Thoracic aorta (tissue), 2 donors: ENCODE measurements around the gene DSCAM. TPM values are rescaled to one million over a fixed set of nuclear protein-coding genes. Genes with fewer than 3 reads are reported as not detected.

Source experiments
- ATAC-seq: fragments of 150-250 bp; one replicate; pipeline ENCODE4 v1.8.0; 2017; ENCODE audit warnings: low read depth; ENCODE audit not compliant: insufficient number of reproducible peaks, low FRiP score
- DNase-seq: peaks from one replicate; pipeline ENCODE4 v3.0.0-alpha.2; 2020; ENCODE audit warnings: low spot score
- H3K27ac ChIP-seq, 2 donors: fragments of 200-600 bp; sonication (generic); 1 replicate in 1 of 2; 2 replicates in 1 of 2; pipeline ENCODE4 v1.5.1; 2016; ENCODE audit warnings: mild to moderate bottlenecking in 2 of 2, moderate library complexity in 2 of 2
- H3K27me3 ChIP-seq: fragments of 200-600 bp; sonication (generic); replicated peaks from 2 replicates; pipeline ENCODE4 v1.6.0; 2016; ENCODE audit warnings: mild to moderate bottlenecking; ENCODE audit not compliant: insufficient read depth
- H3K36me3 ChIP-seq: fragments of 200-600 bp; sonication (generic); one replicate; pipeline ENCODE4 v1.5.1; 2016
- H3K4me1 ChIP-seq, 2 donors: fragments of 200-600 bp; sonication (generic); 1 replicate in 1 of 2; 2 replicates in 1 of 2; pipeline versions ENCODE4 v1.5.1 to v1.6.0; 2016; ENCODE audit warnings: low read depth in 2 of 2, mild to moderate bottlenecking in 1 of 2; ENCODE audit not compliant: control insufficient read depth in 1 of 2
- H3K4me3 ChIP-seq: fragments of 200-600 bp; sonication (generic); 2 replicates; pipeline ENCODE4 v1.5.1; 2016; ENCODE audit warnings: mild to moderate bottlenecking
- H3K9me3 ChIP-seq: fragments of 200-600 bp; sonication (generic); 2 replicates; pipeline ENCODE4 v1.5.1; 2016
- total RNA-seq, 2 donors: library from RNA; depleted of rRNA; stranded (reverse); fragments of >200 nt; gene quantifications; one replicate each; pipeline versions ENCODE4 v1.1.0 to v1.2.3, GENCODE V29; 2016
- TF ChIP-seq, protein P1 (sequence below): fragments of 200-600 bp; sonication (generic); IDR thresholded peaks from one replicate; pipeline ENCODE4 v1.5.1; 2019; ENCODE audit warnings: antibody characterized with exemption

The DSCAM gene
- total RNA-seq, 2 donors from 2014 or later, result not detected

DNA sequence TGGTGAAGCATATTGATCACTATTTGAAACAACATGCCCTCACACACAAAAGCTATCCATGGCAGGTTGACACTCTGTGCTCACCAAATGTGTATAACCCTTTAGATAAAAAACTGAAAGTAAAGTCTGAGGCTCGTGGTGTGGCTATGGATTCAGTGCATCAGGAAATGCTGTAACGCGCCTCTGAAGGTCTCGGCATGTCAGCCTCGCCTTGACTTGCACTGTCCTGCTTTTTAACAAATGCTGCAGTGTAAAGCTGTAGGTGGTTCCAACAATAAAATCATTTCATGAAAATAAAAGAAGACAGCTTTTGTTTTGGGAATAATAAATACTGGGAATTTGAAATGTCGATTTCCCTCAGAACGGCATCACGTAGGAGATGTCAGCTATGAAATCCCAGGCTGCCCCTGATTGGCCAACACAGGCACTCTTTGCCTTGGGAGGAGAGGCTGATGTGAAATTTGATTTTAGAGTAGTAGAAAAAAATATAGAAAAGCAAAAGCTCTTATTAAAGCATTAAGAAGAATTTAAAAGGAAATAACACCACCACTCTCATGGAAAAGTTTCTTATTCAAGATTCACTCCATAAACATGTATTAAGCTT, 168.2 kb downstream of the DSCAM start:
- TF ChIP-seq, protein P1, sequence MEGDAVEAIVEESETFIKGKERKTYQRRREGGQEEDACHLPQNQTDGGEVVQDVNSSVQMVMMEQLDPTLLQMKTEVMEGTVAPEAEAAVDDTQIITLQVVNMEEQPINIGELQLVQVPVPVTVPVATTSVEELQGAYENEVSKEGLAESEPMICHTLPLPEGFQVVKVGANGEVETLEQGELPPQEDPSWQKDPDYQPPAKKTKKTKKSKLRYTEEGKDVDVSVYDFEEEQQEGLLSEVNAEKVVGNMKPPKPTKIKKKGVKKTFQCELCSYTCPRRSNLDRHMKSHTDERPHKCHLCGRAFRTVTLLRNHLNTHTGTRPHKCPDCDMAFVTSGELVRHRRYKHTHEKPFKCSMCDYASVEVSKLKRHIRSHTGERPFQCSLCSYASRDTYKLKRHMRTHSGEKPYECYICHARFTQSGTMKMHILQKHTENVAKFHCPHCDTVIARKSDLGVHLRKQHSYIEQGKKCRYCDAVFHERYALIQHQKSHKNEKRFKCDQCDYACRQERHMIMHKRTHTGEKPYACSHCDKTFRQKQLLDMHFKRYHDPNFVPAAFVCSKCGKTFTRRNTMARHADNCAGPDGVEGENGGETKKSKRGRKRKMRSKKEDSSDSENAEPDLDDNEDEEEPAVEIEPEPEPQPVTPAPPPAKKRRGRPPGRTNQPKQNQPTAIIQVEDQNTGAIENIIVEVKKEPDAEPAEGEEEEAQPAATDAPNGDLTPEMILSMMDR, result no peak

DNA sequence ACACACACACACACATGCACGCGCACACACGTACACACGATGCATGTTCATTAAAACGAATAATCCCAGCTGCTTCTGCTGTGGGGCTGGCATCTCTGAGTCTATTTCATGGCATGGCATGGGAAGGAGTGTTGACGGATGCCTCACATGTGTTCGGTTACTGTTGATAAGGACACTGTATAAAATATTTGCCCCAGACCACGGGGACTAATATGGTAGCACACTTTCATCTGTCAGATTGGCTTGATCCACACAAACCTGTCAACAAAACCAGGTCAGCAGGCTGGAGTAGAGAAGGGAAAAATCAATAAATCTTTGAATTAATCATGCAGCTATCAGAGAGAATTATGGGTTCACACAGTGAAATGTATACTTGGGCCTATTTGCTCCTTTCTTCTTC, 171.9 kb downstream of the DSCAM start:
- Histone ChIP-seq H3K4me1 (no peaks in the 10 kb centered on the region), H3K9me3 (no peaks in the 10 kb centered on the region), H3K27ac (no peak overlapping the region), H3K4me3 (no peak overlapping the region), H3K27me3 (no peaks in the 10 kb centered on the region), H3K36me3 (no peaks in the 10 kb centered on the region)
- TF ChIP-seq, protein P1, result no peak
- DNase-seq, result no peak
- no peak for ATAC-seq

More for the DNA sequence above, 168.2 kb downstream of the DSCAM start:
- Histone ChIP-seq H3K4me1 (no peaks in the 10 kb centered on the region), H3K9me3 (no peaks in the 10 kb centered on the region), H3K27ac (no peak overlapping the region), H3K4me3 (no peak overlapping the region), H3K27me3 (no peaks in the 10 kb centered on the region), H3K36me3 (no peaks in the 10 kb centered on the region)
- DNase-seq (no peak), ATAC-seq (no peak)

DNA sequence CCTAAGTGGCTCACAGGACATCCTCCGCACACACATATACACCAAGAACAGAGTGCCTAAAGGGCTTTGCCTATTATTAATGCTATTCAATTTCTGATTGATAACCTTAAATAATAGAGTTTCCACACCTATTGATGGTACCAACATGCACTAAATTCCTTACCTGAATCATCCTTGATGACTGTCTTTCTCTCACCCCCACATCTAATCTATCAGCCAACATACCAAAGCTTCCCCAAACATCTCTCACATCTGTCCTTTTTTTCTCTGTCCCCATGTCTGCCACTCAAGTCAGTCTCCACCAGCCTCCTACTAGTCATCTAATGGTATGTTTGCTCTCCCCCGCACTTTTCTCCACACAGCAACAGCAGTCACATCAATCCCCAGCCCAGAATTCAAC, 174.4 kb downstream of the DSCAM start:
- Histone ChIP-seq H3K36me3 (no peaks in the 10 kb centered on the region), H3K4me3 (no peak overlapping the region), H3K27me3 (no peaks in the 10 kb centered on the region), H3K4me1 (no peaks in the 10 kb centered on the region), H3K27ac (no peak overlapping the region), H3K9me3 (no peaks in the 10 kb centered on the region)
- TF ChIP-seq, protein P1, result no peak
- DNase-seq, result no peak
- ATAC-seq, result no peak

DNA sequence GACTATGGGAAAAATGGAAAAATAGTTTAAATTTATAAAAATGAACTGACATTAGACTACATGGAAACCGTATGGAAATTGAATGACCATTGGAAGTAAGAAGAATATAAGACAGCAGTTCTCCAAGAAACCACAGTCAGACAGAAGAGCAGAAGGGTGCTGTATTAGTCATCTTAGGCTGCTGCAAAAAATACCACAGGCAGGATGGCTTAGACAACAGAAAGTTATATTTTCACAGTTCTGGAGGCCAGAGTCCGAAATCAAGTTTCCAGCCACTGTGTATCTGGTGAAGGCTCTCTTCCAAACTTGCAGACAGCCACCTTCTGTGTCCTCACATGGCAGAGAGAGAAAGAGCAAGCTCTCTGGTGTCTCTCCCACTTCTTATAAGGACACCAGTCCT, 175.2 kb downstream of the DSCAM start:
- H3K36me3 ChIP-seq, result no peaks in the 10 kb centered on the region
- no peak overlapping the region for H3K4me3 ChIP-seq
- ATAC-seq (no peak), DNase-seq (no peak)
- TF ChIP-seq, protein P1, result no peak
- H3K27ac ChIP-seq, result no peak overlapping the region
- no peaks in the 10 kb centered on the region for H3K27me3 ChIP-seq
- H3K9me3 ChIP-seq, result no peaks in the 10 kb centered on the region
- no peaks in the 10 kb centered on the region for H3K4me1 ChIP-seq

DNA sequence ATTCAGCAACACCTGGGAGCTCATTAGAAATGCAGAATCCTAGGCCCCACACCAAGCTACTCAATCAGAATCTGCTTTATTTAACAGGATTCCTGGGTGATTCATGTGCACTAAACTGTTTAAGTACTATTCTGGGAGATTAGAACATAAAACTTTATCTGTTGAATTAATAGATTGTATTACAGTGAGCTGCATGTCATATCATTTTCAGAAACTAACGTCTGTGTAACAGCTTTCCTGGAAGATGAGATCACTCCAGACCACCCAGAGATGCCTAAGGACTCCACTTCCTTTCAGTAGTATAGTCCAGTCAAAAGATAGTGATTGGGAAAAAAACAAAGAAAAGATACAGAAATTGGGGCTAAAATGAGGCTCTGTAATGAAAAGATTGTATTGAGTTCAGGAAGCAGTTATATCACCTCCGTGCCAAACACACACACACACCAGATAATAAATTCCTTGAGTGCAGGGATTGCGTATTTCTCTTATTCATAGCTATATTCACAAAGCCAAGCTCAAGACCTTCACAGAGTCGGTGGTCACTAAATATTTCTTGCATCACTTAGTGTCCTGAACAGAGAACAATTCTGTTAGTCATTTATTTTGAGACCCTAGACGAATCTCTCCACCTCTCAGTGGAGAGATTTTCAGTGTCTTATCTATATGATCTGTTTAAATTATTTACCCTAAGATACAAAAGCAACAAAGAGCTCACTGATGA, 178.2 kb downstream of the DSCAM start:
- no peak overlapping the region for H3K27ac ChIP-seq
- no peak for ATAC-seq
- no peaks in the 10 kb centered on the region for H3K27me3 ChIP-seq
- DNase-seq, result no peak
- H3K4me3 ChIP-seq, result no peak overlapping the region
- no peaks in the 10 kb centered on the region for H3K4me1 ChIP-seq
- no peaks in the 10 kb centered on the region for H3K9me3 ChIP-seq
- H3K36me3 ChIP-seq, result no peaks in the 10 kb centered on the region
- TF ChIP-seq, protein P1, result no peak
